GM12878 (cell line): ENCODE results near the gene CD53. TPM values are rescaled to one million over a fixed set of nuclear protein-coding genes. Genes with fewer than 3 reads are reported as not detected.

ENCODE experiments used
- ATAC-seq: fragments of 200-7000 bp; cut with Tn5 transposase; 3 replicates; pipeline ENCODE4 v1.9.1; 2020; ENCODE audit warnings: mild to moderate bottlenecking, moderate library complexity
- BruUV-seq: library from RNA; stranded (reverse); fragments of 400-500 nt; replicated peaks from 2 replicates; lab custom pipeline; 2021; lab: Mats Ljungman, UMichigan
- CTCF ChIA-PET: fragments of 300-600 bp; sonication (Branson Sonifier 250); formaldehyde crosslinking; extraction: SDS; loops from one replicate; lab custom pipeline; 2021; ENCODE audit warnings: inconsistent platforms; lab: Yijun Ruan, JAX
- POLR2A ChIA-PET: fragments of 350-600 bp; formaldehyde crosslinking; extraction: SDS; loops from one replicate; lab custom pipeline; 2021; ENCODE audit warnings: inconsistent platforms; lab: Charles Lee
- RAD21 ChIA-PET: fragments of 300-600 bp; sonication (Branson Sonifier 250); formaldehyde crosslinking; loops from one replicate; lab custom pipeline; 2023; ENCODE audit warnings: antibody characterized with exemption; ENCODE audit not compliant: unreplicated experiment; lab: Charles Lee
- SMC1A ChIA-PET: fragments of 300-600 bp; sonication (Branson Sonifier 250); formaldehyde crosslinking; loops from one replicate; lab custom pipeline; 2023; ENCODE audit not compliant: unreplicated experiment, uncharacterized antibody; lab: Charles Lee
- DNase-seq: peaks from one replicate; pipeline ENCODE4 v3.0.0-alpha.2; 2011; ENCODE audit warnings: low read depth, low spot score
- FAIRE-seq: peaks from 3 replicates; lab custom pipeline; 2011; peaks lifted over from hg19 to GRCh38; lab: Jason Lieb, UNC
- H2AFZ ChIP-seq: 2 replicates; pipeline ENCODE4 v1.6.0; 2011; ENCODE audit warnings: low read depth, low read length, control low read depth; ENCODE audit not compliant: control insufficient read depth
- H3K27ac ChIP-seq: 2 replicates; pipeline ENCODE4 v1.5.1; 2011; ENCODE audit warnings: control low read depth; ENCODE audit not compliant: control insufficient read depth, insufficient read depth
- H3K27me3 ChIP-seq, 2 experiments: replicated peaks in 1 of 2; 2 replicates each; pipeline versions ENCODE4 v1.6.0 to v1.6.1; 2011; ENCODE audit warnings: low read length in 1 of 2; ENCODE audit not compliant: control insufficient read depth in 2 of 2, insufficient read depth in 2 of 2
- H3K36me3 ChIP-seq, 2 experiments: 2 replicates each; pipeline ENCODE4 v1.5.1; 2011; ENCODE audit warnings: low read length in 1 of 2; ENCODE audit not compliant: control insufficient read depth in 2 of 2, insufficient read depth in 2 of 2
- H3K4me1 ChIP-seq: 2 replicates; pipeline ENCODE4 v1.6.1; 2011; ENCODE audit warnings: mild to moderate bottlenecking, low read length, moderate library complexity, mixed read lengths; ENCODE audit not compliant: control insufficient read depth, insufficient read depth
- H3K4me2 ChIP-seq: 2 replicates; pipeline ENCODE4 v1.6.0; 2011; ENCODE audit warnings: control low read depth; ENCODE audit not compliant: control insufficient read depth, insufficient read depth
- H3K4me3 ChIP-seq: fragments of 200-600 bp; sonication (generic); 2 replicates; pipeline ENCODE4 v1.5.1; 2016
- H3K79me2 ChIP-seq: 2 replicates; pipeline ENCODE4 v1.6.0; 2011; ENCODE audit warnings: low read length; ENCODE audit not compliant: control insufficient read depth, insufficient read depth
- H3K9ac ChIP-seq: 2 replicates; pipeline ENCODE4 v1.8.0; 2011; ENCODE audit warnings: low read length, control low read depth, mixed read lengths; ENCODE audit not compliant: control insufficient read depth, insufficient read depth
- H3K9me3 ChIP-seq: replicated peaks from 3 replicates; pipeline ENCODE4 v1.5.1; 2011; ENCODE audit warnings: mild to moderate bottlenecking, low read length; ENCODE audit not compliant: control insufficient read depth, insufficient read depth
- H4K20me1 ChIP-seq: 2 replicates; pipeline ENCODE4 v1.6.0; 2011; ENCODE audit not compliant: control insufficient read depth, insufficient read depth
- BACH1 ChIP-seq: fragments of 450-650 bp; IDR thresholded peaks from 2 replicates; pipeline ENCODE4 v1.6.1; 2017; ENCODE audit warnings: mild to moderate bottlenecking, borderline replicate concordance
- CEBPZ ChIP-seq: fragments of 150-350 bp; IDR thresholded peaks from 2 replicates; pipeline ENCODE4 v1.6.1; 2016; ENCODE audit warnings: low read depth, low read length
- KDM1A ChIP-seq: fragments of 200-600 bp; sonication (generic); IDR thresholded peaks from 2 replicates; pipeline ENCODE4 v1.6.1; 2016; ENCODE audit warnings: borderline replicate concordance
- MYB ChIP-seq: fragments of 150-350 bp; IDR thresholded peaks from 2 replicates; pipeline ENCODE4 v1.6.1; 2014; ENCODE audit warnings: mild to moderate bottlenecking, low read depth, low read length, borderline replicate concordance
- NFYA ChIP-seq: IDR thresholded peaks from 2 replicates; pipeline ENCODE4 v1.6.1; 2011; ENCODE audit warnings: low read depth, mild to moderate bottlenecking, low read length, improper control_type of control experiment, borderline replicate concordance
- NFYB ChIP-seq: IDR thresholded peaks from 2 replicates; pipeline ENCODE4 v1.6.1; 2011; ENCODE audit warnings: low read depth, mild to moderate bottlenecking, low read length, improper control_type of control experiment, moderate library complexity; ENCODE audit not compliant: insufficient read depth
- POLR2AphosphoS5 ChIP-seq: IDR thresholded peaks from 2 replicates; pipeline ENCODE4 v1.6.1; 2011; ENCODE audit warnings: mild to moderate bottlenecking, low read length, inconsistent platforms
- RBBP5 ChIP-seq: fragments of 200-600 bp; sonication (generic); conservative IDR thresholded peaks from 2 replicates; pipeline ENCODE4 v1.6.1; 2016
- REST ChIP-seq: IDR thresholded peaks from 2 replicates; pipeline ENCODE4 v1.6.1; 2012; ENCODE audit warnings: mild to moderate bottlenecking, low read depth, low read length
- RFX5 ChIP-seq: IDR thresholded peaks from 2 replicates; pipeline ENCODE4 v1.6.1; 2011; ENCODE audit warnings: low read depth, low read length, improper control_type of control experiment
- SIN3A ChIP-seq: IDR thresholded peaks from 2 replicates; pipeline ENCODE4 v1.6.1; 2012; ENCODE audit warnings: low read depth, low read length, improper control_type of control experiment
- SP1 ChIP-seq: IDR thresholded peaks from one replicate; pipeline ENCODE4 v1.6.1; 2011; ENCODE audit warnings: low read depth, low read length
- STAT1 ChIP-seq: fragments of 450-650 bp; conservative IDR thresholded peaks from 2 replicates; pipeline ENCODE4 v1.6.1; 2014; ENCODE audit warnings: antibody characterized with exemption, mild to moderate bottlenecking
- YBX1 ChIP-seq: fragments of 450-650 bp; IDR thresholded peaks from 2 replicates; pipeline ENCODE4 v1.6.1; 2016; ENCODE audit warnings: antibody characterized with exemption
- WGBS: methylation state at CpG from one replicate; pipeline ENCODE4 v1.1.6; 2016; ENCODE audit warnings: low lambda C conversion rate; ENCODE audit not compliant: insufficient replicate concordance, insufficient coverage; ENCODE audit errors: missing lambda C conversion rate; 5-methylcytosine and 5-hydroxymethylcytosine counted together
- in situ Hi-C: fragments of 300-500 bp; cut with MboI; formaldehyde crosslinking; loops from 9 replicates; pipeline ENCODE4 v1.14.3; 2018; ENCODE audit warnings: mixed read lengths
- intact Hi-C: fragments of 100-400 bp; cut with micrococcal nuclease; formaldehyde crosslinking; loops from one replicate; pipeline ENCODE4 v1.14.2; 2022; ENCODE audit not compliant: unreplicated experiment
- polyA plus RNA-seq, 11 experiments: library from polyadenylated mRNA; depleted of rRNA in 4 of 11; unstranded in 6 of 11; stranded (reverse) in 5 of 11; fragments of >200 nt; fragmentation: Nextera tagmentation in 4 of 11; fragmentation: Illumina TruSeq in 1 of 11; extraction: Ambion mirVana in 4 of 11; extraction: Trizol in 1 of 11; gene quantifications; 1 replicate in 1 of 11; 2 replicates in 10 of 11; pipeline versions ENCODE4 v1.2.1 to v1.2.3, GENCODE V29; 2011 to 2016; ENCODE audit warnings: inconsistent platforms in 2 of 11, missing spikeins in 2 of 11, low read depth in 1 of 11
- total RNA-seq, 4 experiments: library from RNA; depleted of rRNA in 3 of 4; stranded (reverse); fragments of >200 nt in 3 of 4; fragmentation: Illumina TruSeq in 1 of 4; extraction: Trizol in 1 of 4; gene quantifications; 2 replicates each; pipeline versions ENCODE4 v1.2.1 to v1.2.3, GENCODE V29; 2013 to 2021

Gene CD53
- total and polyA plus RNA-seq, 10 of the 15 experiments (the other 5 are each of a cell fraction or from before 2014, with no cell fraction given) = 350 to 1,389 (median 538) TPM

GRCh38 chr1:110824192-110824591 lies 48.8 kb upstream of the CD53 start:
- ChIA-PET CTCF (no interaction called here), RAD21 (no interaction called here), POLR2A (no interaction called here), SMC1A (no interaction called here)
- FAIRE-seq = no peak
- no peak overlapping the region for H3K9ac ChIP-seq
- no peak overlapping the region for H2AFZ ChIP-seq
- no peaks in the 10 kb centered on the region for H4K20me1 ChIP-seq
- H3K36me3 ChIP-seq = no peaks in the 10 kb centered on the region
- WGBS = 40% methylated on average over 4 of the region's 4 CpGs
- no peaks in the 10 kb centered on the region for H3K4me1 ChIP-seq
- intact Hi-C loops (no loop called here), in situ Hi-C loops (no loop called here)
- BruUV-seq = no TSS peak
- H3K79me2 ChIP-seq = no peaks in the 10 kb centered on the region
- no peak for ATAC-seq
- H3K27me3 ChIP-seq = no peaks in the 10 kb centered on the region
- no peak overlapping the region for H3K4me3 ChIP-seq
- H3K4me2 ChIP-seq = no peak overlapping the region
- no peaks in the 10 kb centered on the region for H3K9me3 ChIP-seq
- no peak for TF ChIP-seq BACH1
- TF ChIP-seq YBX1 = no peak
- TF ChIP-seq RFX5 = no peak
- no peak for TF ChIP-seq SP1
- no peak for TF ChIP-seq NFYB
- TF ChIP-seq CEBPZ = no peak
- no peak for TF ChIP-seq KDM1A
- no peak for TF ChIP-seq POLR2AphosphoS5
- no peak for TF ChIP-seq MYB
- no peak for TF ChIP-seq STAT1
- no peak for TF ChIP-seq RBBP5
- TF ChIP-seq REST = no peak
- no peak for TF ChIP-seq NFYA
- no peak for TF ChIP-seq SIN3A
- no peak overlapping the region for H3K27ac ChIP-seq
- no peak for DNase-seq
